Mesenchymal stem cell (in vitro differentiated cells and primary cell): ENCODE data around the gene SPPL2C.
A peak's percentile ranks its signal among the peaks of the same experiment; 100 is the strongest.
"Not testable (repeated sequence)": the region's sequence is repeated elsewhere in the genome, so short reads cannot be mapped to it uniquely, and the experiment has no call there.

Source experiments
- DNase-seq: peaks from one replicate; pipeline ENCODE4 v3.0.0-alpha.2; 2013
- H2AFZ ChIP-seq: one replicate; pipeline ENCODE4 v1.6.1; 2013; ENCODE audit warnings: low read depth, mild to moderate bottlenecking, control low read depth, inconsistent platforms, low read length, moderate library complexity
- H2AK5ac ChIP-seq: 2 replicates; pipeline ENCODE4 v1.6.1; 2013; ENCODE audit warnings: low read length, moderate library complexity, mild to moderate bottlenecking, inconsistent platforms; ENCODE audit not compliant: severe bottlenecking
- H2BK120ac ChIP-seq: one replicate; pipeline ENCODE4 v1.6.1; 2013; ENCODE audit warnings: low read depth, mild to moderate bottlenecking, inconsistent platforms, low read length, moderate library complexity
- H2BK12ac ChIP-seq, 2 experiments: one replicate each; pipeline ENCODE4 v1.6.1; 2013; ENCODE audit warnings: inconsistent platforms in 2 of 2, low read length in 2 of 2, mild to moderate bottlenecking in 2 of 2, moderate library complexity in 2 of 2, control low read depth in 1 of 2
- H2BK15ac ChIP-seq: one replicate; pipeline ENCODE4 v1.6.1; 2013; ENCODE audit warnings: mild to moderate bottlenecking, low read depth, inconsistent platforms; ENCODE audit not compliant: poor library complexity, severe bottlenecking
- H2BK5ac ChIP-seq: 2 replicates; pipeline ENCODE4 v1.6.1; 2013; ENCODE audit warnings: low read depth, mild to moderate bottlenecking, low read length, control low read depth, inconsistent platforms; ENCODE audit not compliant: poor library complexity, severe bottlenecking
- H3K14ac ChIP-seq, 2 experiments: one replicate each; pipeline ENCODE4 v1.6.1; 2013; ENCODE audit warnings: inconsistent platforms in 2 of 2, low read length in 2 of 2, control low read depth in 1 of 2, mild to moderate bottlenecking in 1 of 2, moderate library complexity in 1 of 2
- H3K18ac ChIP-seq, 2 experiments: one replicate each; pipeline ENCODE4 v1.6.1; 2013; ENCODE audit warnings: inconsistent platforms in 2 of 2, low read length in 2 of 2, control low read depth in 1 of 2, low read depth in 1 of 2, mild to moderate bottlenecking in 1 of 2
- H3K23ac ChIP-seq, 2 experiments: one replicate each; pipeline ENCODE4 v1.6.1; 2013; ENCODE audit warnings: inconsistent platforms in 2 of 2, low read length in 2 of 2, mild to moderate bottlenecking in 2 of 2, moderate library complexity in 2 of 2, control low read depth in 1 of 2
- H3K27ac ChIP-seq: 2 replicates; pipeline ENCODE4 v1.5.1; 2013; ENCODE audit warnings: mild to moderate bottlenecking, moderate library complexity, low read length, control low read depth, inconsistent platforms; ENCODE audit not compliant: poor library complexity, severe bottlenecking
- H3K27me3 ChIP-seq, 2 experiments: 2 replicates each; pipeline versions ENCODE4 v1.6.1 to v1.7.0; 2013; ENCODE audit warnings: low read length in 2 of 2, mild to moderate bottlenecking in 2 of 2, moderate library complexity in 2 of 2, control low read depth in 1 of 2, inconsistent platforms in 1 of 2; ENCODE audit not compliant: control insufficient read depth in 1 of 2, insufficient read depth in 1 of 2
- H3K36me3 ChIP-seq, 2 experiments: 2 replicates each; pipeline versions ENCODE4 v1.6.1 to v1.7.0; 2013; ENCODE audit warnings: low read length in 2 of 2, control low read depth in 1 of 2, inconsistent platforms in 1 of 2, low read depth in 1 of 2, mild to moderate bottlenecking in 1 of 2; ENCODE audit not compliant: insufficient read depth in 2 of 2, control insufficient read depth in 1 of 2
- H3K4ac ChIP-seq, 2 experiments: one replicate each; pipeline ENCODE4 v1.6.1; 2013; ENCODE audit warnings: inconsistent platforms in 2 of 2, low read length in 2 of 2, mild to moderate bottlenecking in 2 of 2, moderate library complexity in 2 of 2, control low read depth in 1 of 2, low read depth in 1 of 2
- H3K4me1 ChIP-seq: 2 replicates; pipeline ENCODE4 v1.6.1; 2013; ENCODE audit warnings: low read depth, low read length, control low read depth; ENCODE audit not compliant: control insufficient read depth, insufficient read depth
- H3K4me2 ChIP-seq: 2 replicates; pipeline ENCODE4 v1.6.1; 2013; ENCODE audit warnings: low read length, mild to moderate bottlenecking, inconsistent platforms; ENCODE audit not compliant: poor library complexity, severe bottlenecking
- H3K4me3 ChIP-seq, 2 experiments: 2 replicates each; pipeline versions ENCODE4 v1.5.1 to v1.7.0; 2013; ENCODE audit warnings: low read length in 2 of 2, mild to moderate bottlenecking in 2 of 2, control low read depth in 1 of 2, low read depth in 1 of 2; ENCODE audit not compliant: insufficient read depth in 1 of 2
- H3K79me1 ChIP-seq: replicated peaks from 2 replicates; pipeline ENCODE4 v1.6.1; 2013; ENCODE audit warnings: mild to moderate bottlenecking, control low read depth, low read length, inconsistent platforms; ENCODE audit not compliant: poor library complexity, severe bottlenecking
- H3K9ac ChIP-seq: 2 replicates; pipeline ENCODE4 v1.7.0; 2013; ENCODE audit warnings: mild to moderate bottlenecking, low read length, moderate library complexity
- H3K9me3 ChIP-seq: 2 replicates; pipeline ENCODE4 v1.7.0; 2013; ENCODE audit warnings: mild to moderate bottlenecking, low read length; ENCODE audit not compliant: control insufficient read depth
- H4K8ac ChIP-seq: one replicate; pipeline ENCODE4 v1.6.1; 2013; ENCODE audit warnings: inconsistent platforms, mild to moderate bottlenecking, low read length, moderate library complexity
- H4K91ac ChIP-seq: one replicate; pipeline ENCODE4 v1.6.1; 2013; ENCODE audit warnings: mild to moderate bottlenecking, low read length, inconsistent platforms
- WGBS: methylation state at CpG from one replicate; pipeline ENCODE4 v1.1.7; 2013; ENCODE audit warnings: mixed read lengths; 5-methylcytosine and 5-hydroxymethylcytosine counted together

The SPPL2C gene

GRCh38 chr17:45857977-45858708, 13.5 kb downstream of the SPPL2C start:
- H3K9ac ChIP-seq: no peak overlapping the region
- no peak overlapping the region for H3K18ac ChIP-seq
- no peak overlapping the region for H2BK5ac ChIP-seq
- no peaks in the 10 kb centered on the region for H3K79me1 ChIP-seq
- no peak overlapping the region for H3K14ac ChIP-seq
- no peak overlapping the region for H4K91ac ChIP-seq
- peaks cover 2% of the 10 kb centered on the region for H3K4me1 ChIP-seq
- H3K4me2 ChIP-seq: no peak overlapping the region
- H3K27me3 ChIP-seq: peaks cover 4 to 45% of the 10 kb centered on the region in 2 experiments
- 45% methylated on average over 10 of the region's 10 CpGs for WGBS
- no peak overlapping the region for H2BK15ac ChIP-seq
- no peaks in the 10 kb centered on the region for H3K9me3 ChIP-seq
- H4K8ac ChIP-seq: no peak overlapping the region
- H2BK12ac ChIP-seq: no peak overlapping the region
- H3K4me3 ChIP-seq: no peak overlapping the region
- H3K27ac ChIP-seq: no peak overlapping the region
- H3K4ac ChIP-seq: no peak overlapping the region
- H3K36me3 ChIP-seq: no peaks in the 10 kb centered on the region
- no peak overlapping the region for H2AK5ac ChIP-seq
- no peak overlapping the region for H2BK120ac ChIP-seq
- DNase-seq: peak; percentile 43
- H2AFZ ChIP-seq: no peak overlapping the region
- no peak overlapping the region for H3K23ac ChIP-seq

GRCh38 chr17:45861165-45861564, 16.5 kb downstream of the SPPL2C start:
- H4K91ac ChIP-seq: no peak overlapping the region
- DNase-seq: no peak
- H2AK5ac ChIP-seq: no peak overlapping the region
- H3K4me2 ChIP-seq: no peak overlapping the region
- no peak overlapping the region for H2BK12ac ChIP-seq
- H3K27me3 ChIP-seq: peaks cover 15 to 63% of the 10 kb centered on the region in 2 experiments
- no peak overlapping the region for H3K9ac ChIP-seq
- WGBS: 91% methylated on average over 7 of the region's 7 CpGs
- H3K18ac ChIP-seq: no peak overlapping the region
- no peak overlapping the region for H4K8ac ChIP-seq
- H3K27ac ChIP-seq: no peak overlapping the region
- H3K23ac ChIP-seq: no peak overlapping the region
- H3K4ac ChIP-seq: no peak overlapping the region
- no peak overlapping the region for H2AFZ ChIP-seq
- no peaks in the 10 kb centered on the region for H3K79me1 ChIP-seq
- H2BK15ac ChIP-seq: no peak overlapping the region
- no peaks in the 10 kb centered on the region for H3K36me3 ChIP-seq
- H3K9me3 ChIP-seq: no peaks in the 10 kb centered on the region
- peaks cover 2% of the 10 kb centered on the region for H3K4me1 ChIP-seq
- no peak overlapping the region for H3K14ac ChIP-seq
- no peak overlapping the region for H2BK5ac ChIP-seq
- H3K4me3 ChIP-seq: no peak overlapping the region
- no peak overlapping the region for H2BK120ac ChIP-seq

- H3K4me1 ChIP-seq, DNase-seq, H4K91ac ChIP-seq, H2AFZ ChIP-seq, H2BK12ac ChIP-seq, H3K9ac ChIP-seq, H3K9me3 ChIP-seq, H3K4ac ChIP-seq, H2BK15ac ChIP-seq, H3K18ac ChIP-seq, H3K36me3 ChIP-seq, H3K14ac ChIP-seq, H3K79me1 ChIP-seq, H4K8ac ChIP-seq, H3K4me2 ChIP-seq, H3K4me3 ChIP-seq, H3K27ac ChIP-seq, H2BK5ac ChIP-seq, H3K23ac ChIP-seq, H2AK5ac ChIP-seq, H2BK120ac ChIP-seq: not testable (repeated sequence)
- peaks cover 21 to 66% of the 10 kb centered on the region in 2 experiments for H3K27me3 ChIP-seq
- WGBS: 83% methylated on average over 5 of the region's 9 CpGs
Measured at GRCh38 chr17:45862127-45862526, 17.4 kb downstream of the SPPL2C start.

- no peak overlapping the region for H4K91ac ChIP-seq
- H3K36me3 ChIP-seq: no peaks in the 10 kb centered on the region
- H3K4me2 ChIP-seq: no peak overlapping the region
- H2BK5ac ChIP-seq: no peak overlapping the region
- no peaks in the 10 kb centered on the region for H3K79me1 ChIP-seq
- H3K9me3 ChIP-seq: no peaks in the 10 kb centered on the region
- H3K9ac ChIP-seq: no peak overlapping the region
- H3K4ac ChIP-seq: no peak overlapping the region
- H2BK15ac ChIP-seq: no peak overlapping the region
- no peak overlapping the region for H3K14ac ChIP-seq
- H2AK5ac ChIP-seq: no peak overlapping the region
- H3K27me3 ChIP-seq: peaks cover 23 to 62% of the 10 kb centered on the region in 2 experiments
- WGBS: 52% methylated on average over 6 of the region's 6 CpGs
- no peak for DNase-seq
- H2BK120ac ChIP-seq: no peak overlapping the region
- no peaks in the 10 kb centered on the region for H3K4me1 ChIP-seq
- H2BK12ac ChIP-seq: no peak overlapping the region
- no peak overlapping the region for H3K4me3 ChIP-seq
- no peak overlapping the region for H3K27ac ChIP-seq
- no peak overlapping the region for H3K18ac ChIP-seq
- no peak overlapping the region for H3K23ac ChIP-seq
- H4K8ac ChIP-seq: no peak overlapping the region
- H2AFZ ChIP-seq: no peak overlapping the region
Measured at GRCh38 chr17:45863857-45864654, 19.4 kb downstream of the SPPL2C start.
